GM19240 (cell line): ENCODE results near the gene MRRF.

ENCODE experiments used
- DNase-seq: peaks from one replicate; pipeline ENCODE4 v3.0.0; 2011; ENCODE audit warnings: low spot score; ENCODE audit not compliant: insufficient read length

MRRF gene

DNA sequence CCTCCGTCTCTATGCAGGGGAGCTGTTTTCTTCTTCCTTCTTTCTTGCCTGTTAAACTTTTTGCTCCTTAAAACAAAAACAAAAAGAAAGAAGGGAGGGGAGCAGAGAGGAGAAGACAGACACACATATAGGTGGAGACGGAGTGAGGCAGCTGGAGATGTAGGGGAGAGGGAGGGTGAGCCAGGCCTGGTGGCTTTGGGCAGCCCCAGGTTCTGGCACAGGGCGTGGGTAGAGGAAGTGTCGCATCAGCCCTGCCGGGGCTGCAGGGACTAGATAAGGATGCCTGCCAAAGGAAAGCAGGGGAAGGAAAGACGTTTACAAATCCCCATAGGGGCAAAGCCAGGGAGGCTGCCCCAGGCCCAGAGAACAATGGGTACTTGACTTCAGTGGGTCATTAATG, 67.4 kb downstream of the MRRF start:
- no peak for DNase-seq

DNA sequence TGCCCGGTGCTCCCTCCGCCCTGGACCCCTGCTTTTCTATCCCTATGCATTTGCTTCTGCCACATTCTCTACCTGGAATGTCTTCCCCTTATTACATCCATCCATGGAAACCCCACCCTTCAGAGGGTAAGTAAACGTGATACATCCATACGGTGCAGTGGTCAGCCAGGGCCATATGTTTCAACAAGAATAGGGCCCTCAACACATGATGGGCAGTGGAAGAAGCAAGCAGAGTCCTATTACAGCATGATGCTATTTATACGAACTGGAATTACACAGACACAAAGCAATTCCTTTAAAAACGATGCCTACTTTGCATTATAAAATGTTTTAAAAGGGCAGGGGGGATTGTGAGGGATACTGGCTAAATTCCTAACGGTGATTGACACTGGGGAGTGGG, 68.0 kb downstream of the MRRF start:
- no peak for DNase-seq

DNA sequence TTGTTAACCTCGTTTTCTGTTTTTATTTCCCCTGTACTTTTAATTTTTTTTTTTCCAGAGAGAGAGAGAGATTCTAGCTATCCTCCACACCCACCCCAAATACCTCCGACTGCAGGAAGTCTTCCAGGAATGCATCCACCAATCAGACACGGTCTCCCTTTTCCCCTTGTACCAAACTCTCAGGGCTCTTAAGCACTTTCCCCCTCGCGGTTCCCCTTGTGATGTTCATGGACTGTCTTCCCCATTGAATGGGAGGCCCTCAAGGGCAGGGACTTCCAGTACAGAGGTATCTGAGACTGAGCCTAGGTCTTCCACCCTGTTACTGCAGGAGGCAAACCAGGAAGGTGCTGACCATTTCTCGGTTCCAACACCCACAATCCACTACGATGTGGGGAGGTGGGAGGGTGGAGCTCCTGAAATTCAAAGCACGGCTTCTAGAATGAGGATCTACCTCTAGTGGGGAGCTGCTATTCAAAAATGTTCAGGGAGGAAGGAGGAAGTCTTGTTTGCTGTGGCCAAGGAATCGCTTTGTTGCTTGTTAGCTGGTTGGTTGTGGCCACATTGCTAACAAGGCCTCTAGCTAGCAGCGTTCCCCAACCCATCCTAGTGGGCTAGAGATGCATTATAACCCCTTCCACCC, 68.6 kb downstream of the MRRF start:
- DNase-seq = no peak

DNA sequence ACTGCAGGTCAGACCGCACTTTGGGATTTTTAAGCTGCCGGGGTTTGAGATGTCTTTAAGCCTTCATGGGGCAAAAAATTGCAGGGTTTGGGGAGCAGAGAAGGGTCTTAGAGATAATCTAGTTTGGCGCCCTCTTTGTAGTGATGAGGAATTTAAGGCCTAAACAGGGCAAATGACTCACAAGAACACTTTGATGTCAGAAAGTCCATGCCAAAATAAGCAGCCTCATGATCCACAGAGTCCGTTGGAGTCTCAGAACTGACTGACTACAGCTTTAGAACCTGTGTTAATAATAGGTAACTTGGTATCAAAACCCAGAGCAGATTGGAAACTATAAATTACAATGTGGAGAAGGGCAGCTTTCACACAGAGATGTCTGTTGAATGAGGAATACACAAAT, 70.2 kb downstream of the MRRF start:
- DNase-seq = no peak

DNA sequence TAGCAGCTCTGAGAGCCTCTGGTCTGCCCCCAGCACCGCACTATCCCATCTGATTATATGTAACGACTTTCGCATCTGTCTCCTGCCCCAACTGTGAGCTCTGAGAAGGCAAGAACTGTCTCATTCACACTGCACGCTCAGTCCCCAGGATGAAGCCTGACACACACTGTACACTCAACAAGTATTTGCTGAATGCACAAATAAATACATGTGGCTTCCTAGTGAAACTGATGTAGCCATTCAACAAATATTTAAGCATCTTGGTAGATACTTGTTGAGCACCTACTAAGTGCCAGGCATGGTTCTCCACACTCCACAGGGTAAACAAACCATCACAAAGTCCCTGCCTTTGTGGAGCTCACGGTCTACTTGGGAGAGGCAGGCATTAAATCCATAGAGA, 71.5 kb downstream of the MRRF start:
- no peak for DNase-seq

DNA sequence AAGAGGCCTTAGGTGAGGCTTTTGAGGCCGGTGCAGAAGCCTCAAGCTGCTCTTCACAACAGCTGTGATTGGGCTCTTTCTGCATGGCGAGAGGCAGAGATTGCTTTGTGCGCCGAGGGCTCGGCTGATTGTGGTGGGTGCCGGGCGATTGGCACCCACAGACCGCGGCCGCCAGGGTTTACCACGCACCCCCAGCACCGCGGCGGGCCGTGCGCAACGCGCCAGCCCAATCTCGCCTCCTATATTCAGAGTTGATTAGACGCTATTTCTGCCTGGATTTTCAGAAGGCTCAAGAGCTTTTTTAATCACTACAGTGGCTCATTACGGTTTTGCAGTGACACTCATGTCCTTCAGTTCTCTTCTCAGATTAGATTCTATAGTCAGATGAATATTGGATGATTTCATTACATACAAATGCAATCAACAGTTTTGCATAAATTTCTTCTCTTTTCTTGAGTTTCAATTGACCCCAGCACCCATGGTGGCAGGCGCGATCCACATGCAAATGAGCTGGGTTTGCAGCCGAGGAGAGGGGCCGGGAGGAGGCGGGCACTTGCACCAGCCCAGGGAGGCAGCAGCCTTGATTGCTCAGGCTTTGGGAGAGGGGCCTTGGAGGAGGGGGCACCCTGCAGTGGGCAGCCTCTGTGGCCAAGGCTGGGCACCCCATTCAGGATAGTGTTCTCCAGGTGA, 72.3 kb downstream of the MRRF start:
- no peak for DNase-seq

DNA sequence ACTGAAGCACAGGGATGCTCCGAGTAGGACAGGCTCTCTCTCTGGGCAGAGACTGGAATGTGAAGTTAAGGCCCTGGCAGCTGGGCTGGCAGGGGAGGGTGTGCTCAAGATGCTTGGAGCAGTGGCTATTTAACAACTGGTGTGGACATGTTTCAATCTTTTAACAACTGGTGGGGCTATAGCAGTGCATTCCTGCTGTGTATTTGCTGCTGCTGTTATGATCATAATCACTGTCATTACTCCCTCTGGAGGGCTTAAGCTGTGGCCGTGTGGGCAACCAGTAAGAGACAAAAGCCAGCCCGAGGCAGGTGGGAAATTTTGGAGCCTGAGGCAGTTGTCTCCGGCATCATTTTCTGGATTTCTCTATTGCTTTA, 72.9 kb downstream of the MRRF start:
- no peak for DNase-seq

DNA sequence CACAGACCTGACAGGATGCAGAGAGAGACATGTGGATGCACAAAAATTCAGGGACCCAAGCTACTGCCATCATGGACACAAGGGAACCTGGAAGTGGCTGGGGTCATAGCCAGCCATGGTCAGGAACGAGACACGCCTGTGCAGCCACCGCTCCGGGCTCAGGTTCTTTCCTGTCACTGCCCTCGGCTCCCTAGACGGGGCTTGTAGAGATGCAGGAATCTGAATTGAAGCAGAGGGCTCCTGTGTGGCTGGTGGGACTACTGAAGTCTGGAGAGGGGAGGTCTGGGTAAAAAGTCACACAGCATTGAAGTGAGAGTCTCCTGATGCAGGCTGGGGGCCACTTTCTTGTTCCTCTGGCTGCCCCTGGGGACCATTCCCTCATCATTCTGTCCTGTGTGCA, 73.9 kb downstream of the MRRF start:
- DNase-seq = no peak

DNA sequence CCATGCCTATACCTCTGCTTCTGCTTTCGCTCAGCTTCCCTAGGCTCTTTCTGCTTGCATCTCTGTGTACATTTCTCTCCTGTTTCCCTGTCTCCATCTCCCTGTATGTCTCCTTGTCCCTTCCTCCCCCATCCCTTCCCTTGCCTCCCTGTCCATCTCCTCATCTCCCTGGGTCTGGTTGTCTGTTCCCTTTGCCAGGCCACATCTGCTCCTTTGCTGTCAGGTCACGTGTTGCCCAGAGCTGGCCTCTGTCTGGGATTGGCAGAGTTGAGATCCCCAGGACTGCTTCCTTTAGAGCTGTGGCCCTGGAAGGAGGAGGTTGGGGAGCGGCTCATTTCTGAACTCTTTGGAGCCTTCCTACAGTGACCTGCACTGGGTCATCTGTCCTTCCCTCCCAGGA, 74.3 kb downstream of the MRRF start:
- no peak for DNase-seq

DNA sequence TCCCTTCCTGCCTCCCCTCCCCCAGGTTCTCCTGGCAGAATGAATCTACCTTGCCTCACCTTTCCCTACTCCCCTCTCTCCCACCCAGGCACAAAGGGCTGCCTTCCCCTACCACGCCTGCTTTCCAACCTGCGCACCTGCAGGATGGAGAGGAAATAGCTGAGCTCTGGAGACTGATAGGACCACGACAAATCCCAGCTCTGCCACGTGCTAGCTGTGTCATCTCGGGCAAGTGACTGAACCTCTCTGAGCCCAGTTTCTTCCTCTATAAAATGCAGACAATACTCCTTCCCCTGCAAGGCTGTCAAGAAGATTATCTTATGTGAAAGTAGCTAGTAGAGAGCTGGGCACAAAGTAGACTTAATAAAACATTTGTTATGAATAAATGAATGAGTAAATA, 74.9 kb downstream of the MRRF start:
- no peak for DNase-seq

DNA sequence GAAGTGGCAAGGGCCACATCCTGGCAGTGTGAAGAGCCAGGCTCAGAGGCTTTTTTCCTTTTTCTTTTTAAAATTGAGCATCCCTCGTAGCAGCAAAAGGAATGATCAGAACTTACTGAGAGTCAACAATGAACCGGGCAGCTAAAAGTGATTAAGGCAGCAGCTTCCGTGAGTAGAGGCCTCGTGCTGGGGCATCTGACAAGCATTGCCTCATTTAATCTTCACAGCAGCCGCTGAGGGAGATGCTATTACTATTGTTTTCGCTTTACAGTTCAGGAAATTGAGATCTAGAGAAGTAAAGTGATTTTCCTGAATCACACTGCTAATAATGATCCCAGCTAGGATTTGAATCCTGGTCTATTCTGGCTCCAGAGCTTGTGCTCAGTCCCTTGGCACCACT, 75.5 kb downstream of the MRRF start:
- no peak for DNase-seq

DNA sequence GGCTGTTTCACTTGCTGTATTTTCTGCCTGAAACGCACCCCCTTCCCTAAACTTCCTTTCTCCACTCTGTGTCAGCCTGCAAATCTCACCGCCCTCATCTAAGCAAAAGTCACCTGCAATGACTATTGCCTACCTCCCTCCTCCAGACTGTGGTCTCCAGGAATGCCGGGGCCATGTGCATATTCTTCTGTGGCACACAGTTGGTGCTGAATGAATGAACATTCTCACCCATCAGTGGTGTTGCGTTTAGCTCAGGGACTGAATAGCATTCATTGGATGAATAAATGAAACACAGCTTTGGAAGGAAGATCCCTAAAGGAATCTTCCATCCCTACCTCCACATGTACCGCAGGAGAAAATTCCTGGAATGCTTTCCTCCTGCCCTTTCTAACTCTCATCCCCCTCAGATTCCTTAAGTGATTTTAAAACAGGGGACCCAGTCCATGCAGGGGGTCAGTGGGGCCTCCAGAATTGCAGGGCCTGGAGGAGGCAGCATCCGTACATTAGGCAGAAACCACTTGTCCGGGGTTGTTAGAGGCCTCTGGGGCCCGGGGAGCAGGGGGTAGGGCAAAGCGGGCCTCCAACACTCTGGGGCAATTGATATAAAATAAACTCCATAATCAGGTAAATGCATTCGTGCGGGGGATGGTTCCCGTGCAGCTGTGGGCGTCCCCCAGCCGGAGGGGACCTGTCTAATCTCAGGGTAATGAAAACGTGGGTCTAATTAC, 77.8 kb downstream of the MRRF start:
- no peak for DNase-seq

DNA sequence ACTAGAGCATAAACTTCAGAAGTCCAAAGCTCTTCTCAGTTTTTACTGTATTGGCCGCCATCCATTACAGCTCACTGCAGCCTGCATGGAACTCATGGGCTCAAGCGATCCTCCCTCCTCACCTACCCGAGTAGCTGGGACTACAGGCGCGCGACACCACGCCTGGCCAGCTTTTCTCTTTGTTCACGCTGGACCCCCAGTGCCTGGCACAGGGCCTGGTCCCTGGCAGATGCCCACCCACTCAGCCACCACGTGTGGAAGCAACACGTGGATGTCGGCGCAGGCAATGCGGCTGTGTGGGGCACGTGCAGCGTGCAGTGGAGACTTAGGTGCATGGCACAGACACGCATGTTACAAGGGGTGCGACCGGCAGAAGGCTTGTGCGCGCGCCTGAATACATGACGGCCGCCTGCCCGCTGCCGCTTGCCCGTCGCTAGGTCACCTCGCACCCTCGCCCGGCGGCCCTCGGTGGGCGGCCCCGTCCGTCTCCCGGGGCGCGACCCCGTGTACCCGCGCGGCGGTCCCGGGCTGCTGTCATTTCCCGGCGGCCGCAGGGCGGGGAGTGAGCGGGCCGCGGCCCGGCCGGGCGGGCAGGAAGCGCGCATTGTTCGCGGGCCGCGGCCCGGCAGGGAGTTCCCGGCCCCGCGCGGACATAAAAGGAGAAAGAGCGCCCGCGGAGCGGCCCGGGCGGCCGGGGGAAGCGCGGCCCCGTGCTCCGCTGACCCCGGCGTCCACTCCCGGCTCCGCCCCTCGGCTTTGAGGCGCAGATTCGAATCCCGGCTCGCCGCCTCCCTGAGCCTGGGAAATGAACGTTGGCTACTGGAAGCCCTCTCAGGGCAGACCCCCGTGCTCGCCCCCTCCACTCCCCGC, 82.0 kb downstream of the MRRF start:
- DNase-seq = no peak

DNA sequence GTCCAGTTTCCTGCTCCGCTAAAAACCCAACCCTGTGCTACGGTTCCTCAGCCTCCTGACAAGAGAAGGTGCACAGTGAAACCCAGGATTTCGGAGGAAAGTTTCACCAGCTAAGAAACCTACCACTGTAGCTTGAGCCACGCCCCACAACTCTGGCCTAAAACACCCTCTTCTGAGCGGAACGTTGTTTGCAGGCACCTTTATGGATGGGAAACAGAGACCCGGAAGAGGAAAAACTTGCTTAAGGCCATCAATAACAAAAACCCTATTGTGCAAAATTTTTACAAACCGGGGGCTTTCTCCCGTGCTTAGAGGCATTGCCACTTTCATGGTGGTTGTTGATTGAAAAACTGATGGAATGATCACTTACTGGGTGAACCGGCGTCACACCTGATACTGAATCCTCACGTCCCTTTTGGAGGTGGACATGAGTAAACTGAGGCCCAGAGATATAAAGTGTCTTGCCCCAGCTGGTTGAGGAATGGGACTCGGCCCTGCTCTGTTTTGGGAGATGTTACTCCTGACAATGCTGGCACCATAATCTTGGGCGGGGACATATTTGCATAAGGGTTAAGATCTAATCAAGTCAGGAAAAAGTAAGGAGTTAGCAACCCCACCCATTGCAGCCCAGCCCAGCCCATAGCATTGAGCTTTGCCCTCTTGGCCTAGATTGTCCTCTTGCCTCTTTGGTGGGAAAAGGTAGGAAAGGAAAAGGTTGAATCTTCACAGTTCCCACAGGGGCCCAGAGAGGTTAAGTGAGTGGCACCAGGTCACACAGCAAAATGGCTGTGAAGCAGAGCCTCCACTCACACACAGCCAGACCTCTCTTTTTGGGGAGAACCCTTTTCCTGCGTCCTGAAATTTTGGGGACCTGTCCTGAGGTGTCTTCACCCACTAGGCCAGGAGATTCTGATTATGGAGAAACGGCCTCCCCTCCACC, 82.9 kb downstream of the MRRF start:
- DNase-seq = no peak

DNA sequence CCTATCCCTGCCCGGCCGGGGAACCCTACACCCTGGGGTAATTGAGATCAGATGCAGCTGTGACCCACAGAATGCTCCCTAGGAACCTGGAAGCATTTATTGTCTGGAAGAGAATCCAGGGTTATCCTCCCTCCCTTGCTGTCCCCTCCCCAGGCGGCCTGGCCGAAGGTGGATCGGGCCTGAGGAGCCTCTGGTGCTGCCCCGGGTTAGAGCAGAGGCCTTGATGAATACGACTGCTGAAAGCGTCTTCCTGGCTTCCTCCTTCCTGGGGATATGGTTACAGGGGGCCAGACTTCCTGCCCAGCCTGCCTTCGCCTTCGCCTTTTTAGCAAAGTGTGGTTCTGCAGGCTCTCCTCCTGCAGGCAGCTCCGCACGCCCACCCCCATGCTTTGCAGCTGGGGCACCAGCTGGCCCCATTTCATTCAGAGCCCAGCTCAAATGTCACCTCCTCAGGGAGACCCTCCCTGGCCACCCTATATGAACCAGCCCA, 83.7 kb downstream of the MRRF start:
- DNase-seq = no peak

DNA sequence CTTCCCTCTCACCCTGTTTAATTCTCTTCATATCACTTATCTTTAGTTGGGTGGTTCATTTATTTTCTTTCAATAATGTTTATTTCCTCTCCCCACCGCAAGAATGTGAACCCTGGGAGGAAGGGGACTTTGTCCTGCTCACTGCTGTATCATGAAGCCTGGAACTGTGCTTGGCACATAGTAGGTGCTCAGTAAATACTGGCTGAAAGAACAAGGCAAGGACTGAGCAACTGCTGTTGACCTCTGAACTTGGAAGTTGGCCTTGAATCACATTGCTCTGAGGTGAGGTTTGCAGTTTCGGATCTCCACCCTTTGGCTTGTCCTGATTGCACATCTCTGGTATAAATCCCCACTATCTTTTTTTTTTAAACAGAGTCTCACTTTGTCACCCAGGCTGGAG, 84.1 kb downstream of the MRRF start:
- no peak for DNase-seq

DNA sequence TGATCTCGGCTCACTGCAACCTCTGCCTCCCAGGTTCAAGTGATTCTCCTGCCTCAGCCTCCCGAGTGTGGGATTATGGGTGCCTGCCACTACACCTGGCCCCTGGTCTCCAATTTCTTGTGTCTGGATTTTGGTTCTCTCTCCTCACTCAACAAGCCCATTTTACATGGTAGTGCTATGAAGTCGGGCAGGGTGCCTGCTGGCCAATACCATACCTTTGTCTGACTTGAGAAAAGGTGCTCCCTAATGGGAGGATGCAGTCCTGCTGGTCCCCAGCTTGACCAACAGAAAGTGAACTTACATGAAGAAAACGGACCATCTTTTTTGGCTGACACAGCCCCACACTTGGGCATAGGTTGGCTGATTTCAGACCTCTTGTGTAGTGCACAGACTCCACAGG, 84.5 kb downstream of the MRRF start:
- no peak for DNase-seq

DNA sequence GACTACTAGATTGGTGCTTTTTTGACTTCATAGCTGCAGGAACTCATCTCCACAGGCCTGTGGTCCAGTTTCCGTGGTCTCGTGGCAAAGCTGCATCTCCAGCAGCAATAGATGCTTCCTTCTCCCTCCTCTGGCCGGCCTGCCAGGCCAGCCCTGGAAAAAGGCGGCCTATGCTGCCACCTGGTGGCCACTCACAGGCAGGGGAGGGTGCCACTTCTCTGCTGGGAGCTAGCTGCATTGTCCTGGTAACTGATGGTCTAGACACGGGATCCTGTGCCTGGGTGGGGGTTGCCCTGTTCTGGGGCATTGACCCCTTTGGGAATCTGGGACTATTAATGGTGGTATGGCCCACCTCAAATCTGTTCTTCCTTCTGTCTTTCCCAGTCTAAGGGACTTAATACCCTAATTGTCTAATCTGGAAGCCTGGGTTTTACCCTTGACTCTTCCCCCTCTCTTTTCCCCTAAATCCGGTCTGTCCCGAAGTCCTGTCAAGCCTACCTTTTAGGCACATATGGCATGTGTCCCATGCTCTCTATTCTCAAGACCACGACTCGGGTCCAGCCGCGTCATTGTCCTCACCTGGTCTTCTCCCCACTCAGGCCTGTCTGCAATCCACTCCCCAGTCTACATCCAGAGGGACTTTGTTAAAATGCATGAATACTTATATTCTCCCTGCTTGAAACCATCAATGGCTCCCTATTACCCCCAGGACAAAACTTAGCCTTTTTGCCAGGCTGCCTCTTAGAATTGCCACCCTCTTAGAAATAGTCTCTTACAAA, 86.1 kb downstream of the MRRF start:
- peak; percentile 90 for DNase-seq

DNA sequence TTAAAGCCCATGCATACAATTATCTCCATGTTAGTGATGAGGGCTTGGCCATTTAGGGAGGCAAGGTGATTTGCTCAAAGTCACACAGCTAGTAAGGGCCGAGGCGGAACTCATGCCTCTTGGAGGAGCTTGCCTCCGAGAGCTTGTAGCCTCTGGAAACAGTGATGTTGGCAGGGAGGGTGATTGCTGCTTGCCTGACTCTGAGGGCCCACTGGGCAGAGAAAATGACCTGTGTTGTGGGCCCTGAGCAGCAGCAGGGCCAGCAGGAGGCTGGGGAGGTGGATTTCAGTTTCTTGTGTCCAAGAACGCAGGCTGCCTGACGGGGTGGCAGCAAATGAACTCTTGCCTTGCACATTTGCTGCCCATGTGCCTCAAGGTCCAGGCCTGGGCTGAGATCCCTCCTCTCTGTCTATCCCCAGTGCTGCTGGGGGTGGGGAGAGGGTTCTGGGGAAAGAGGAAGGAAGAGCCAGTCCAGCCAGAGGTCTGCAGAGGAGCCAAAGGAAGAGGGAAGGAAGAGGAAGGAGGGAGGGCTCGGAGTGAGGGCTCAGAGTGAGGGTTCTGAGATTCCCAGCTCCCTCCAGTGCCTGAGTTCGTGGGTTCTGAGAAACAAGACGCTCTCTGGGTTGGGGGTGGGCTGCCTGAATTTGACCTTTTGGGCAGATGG, 90.0 kb downstream of the MRRF start:
- DNase-seq = no peak
